ENCODE measurements around the gene TRIM17.

DNA sequence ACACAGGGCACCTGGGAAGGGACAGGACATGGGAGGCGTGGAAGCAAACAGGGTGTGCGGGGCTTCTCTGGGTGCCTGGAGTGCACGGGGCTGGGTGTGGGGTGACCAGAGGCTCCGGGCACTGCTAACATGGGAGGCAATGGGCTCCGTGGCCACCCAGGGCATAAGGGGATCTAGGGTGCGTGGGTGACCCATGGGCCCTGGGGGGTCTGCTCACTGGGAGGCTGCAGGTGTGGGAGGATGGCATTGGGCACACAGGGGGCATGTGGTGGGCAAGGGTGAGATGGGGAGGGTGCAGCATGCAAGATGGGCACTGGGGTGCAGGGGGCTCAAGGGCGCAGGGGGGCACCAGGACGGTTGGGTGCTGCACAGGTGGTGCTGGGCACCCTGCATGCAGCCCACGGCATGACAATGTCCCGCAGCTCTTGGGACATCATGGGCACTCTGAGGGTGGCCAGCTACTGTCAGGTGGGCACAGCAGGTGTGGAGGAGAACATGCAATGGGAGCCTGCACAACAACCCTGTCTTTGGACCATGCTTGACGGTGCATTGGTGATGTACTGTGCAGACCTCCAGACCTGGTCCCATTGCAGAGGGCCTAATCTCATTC is 25.1 kb downstream of the TRIM17 start:
- TF ChIP-seq, protein P1, sequence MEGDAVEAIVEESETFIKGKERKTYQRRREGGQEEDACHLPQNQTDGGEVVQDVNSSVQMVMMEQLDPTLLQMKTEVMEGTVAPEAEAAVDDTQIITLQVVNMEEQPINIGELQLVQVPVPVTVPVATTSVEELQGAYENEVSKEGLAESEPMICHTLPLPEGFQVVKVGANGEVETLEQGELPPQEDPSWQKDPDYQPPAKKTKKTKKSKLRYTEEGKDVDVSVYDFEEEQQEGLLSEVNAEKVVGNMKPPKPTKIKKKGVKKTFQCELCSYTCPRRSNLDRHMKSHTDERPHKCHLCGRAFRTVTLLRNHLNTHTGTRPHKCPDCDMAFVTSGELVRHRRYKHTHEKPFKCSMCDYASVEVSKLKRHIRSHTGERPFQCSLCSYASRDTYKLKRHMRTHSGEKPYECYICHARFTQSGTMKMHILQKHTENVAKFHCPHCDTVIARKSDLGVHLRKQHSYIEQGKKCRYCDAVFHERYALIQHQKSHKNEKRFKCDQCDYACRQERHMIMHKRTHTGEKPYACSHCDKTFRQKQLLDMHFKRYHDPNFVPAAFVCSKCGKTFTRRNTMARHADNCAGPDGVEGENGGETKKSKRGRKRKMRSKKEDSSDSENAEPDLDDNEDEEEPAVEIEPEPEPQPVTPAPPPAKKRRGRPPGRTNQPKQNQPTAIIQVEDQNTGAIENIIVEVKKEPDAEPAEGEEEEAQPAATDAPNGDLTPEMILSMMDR (conservative IDR thresholded peaks at IDR 0.05; ENCODE audit: low read depth, low read length): no peak
- no peak for TF ChIP-seq EZH2 (IDR thresholded peaks at IDR 0.05; ENCODE audit: borderline replicate concordance, low read depth, low read length, poor library complexity, severe bottlenecking)
